Sigmoid colon (tissue), 4 donors: ENCODE results near the gene RGS7.

Source experiments
- EP300 ChIP-seq, 4 donors: sonication (generic); formaldehyde crosslinking; IDR thresholded peaks; one replicate each; pipeline ENCODE4 v1.6.1; 2017; ENCODE audit warnings: antibody characterized with exemption in 4 of 4
- POLR2A ChIP-seq, 2 donors: fragments of 450-650 bp; IDR thresholded peaks; one replicate each; pipeline ENCODE4 v1.6.1; 2016; ENCODE audit warnings: antibody characterized with exemption in 2 of 2, mild to moderate bottlenecking in 2 of 2, moderate library complexity in 2 of 2
- POLR2AphosphoS5 ChIP-seq, 4 donors: sonication (generic); formaldehyde crosslinking; IDR thresholded peaks; one replicate each; pipeline ENCODE4 v1.6.1; 2017; ENCODE audit warnings: antibody characterized with exemption in 4 of 4
- TF ChIP-seq, protein P1 (sequence below), 4 experiments: fragments of 450-650 bp in 3 of 4; fragments of 200-600 bp in 1 of 4; IDR thresholded peaks; one replicate each; pipeline ENCODE4 v1.5.1; 2016 to 2019; ENCODE audit warnings: antibody characterized with exemption in 4 of 4, mild to moderate bottlenecking in 3 of 4, moderate library complexity in 2 of 4

DNA sequence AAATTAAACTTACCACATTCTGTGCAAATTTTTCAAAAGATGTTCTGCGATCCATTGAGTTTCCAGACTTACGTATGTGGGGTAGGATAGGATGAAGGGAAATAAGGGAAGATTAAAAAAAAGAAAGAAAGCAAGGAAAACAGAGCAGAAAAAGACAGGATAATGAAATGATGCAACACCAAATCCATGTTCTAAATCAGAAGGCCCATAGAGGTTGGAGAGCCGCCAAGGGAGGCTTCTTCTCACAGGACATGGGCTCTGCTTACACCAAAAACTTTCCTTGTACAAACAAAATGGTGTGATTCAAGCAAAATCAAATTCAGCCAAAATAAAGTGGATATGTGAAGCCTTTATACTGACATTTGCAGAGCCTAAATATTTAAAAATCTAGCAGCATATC is 555.6 kb downstream of the RGS7 start:
- TF ChIP-seq, protein P1, sequence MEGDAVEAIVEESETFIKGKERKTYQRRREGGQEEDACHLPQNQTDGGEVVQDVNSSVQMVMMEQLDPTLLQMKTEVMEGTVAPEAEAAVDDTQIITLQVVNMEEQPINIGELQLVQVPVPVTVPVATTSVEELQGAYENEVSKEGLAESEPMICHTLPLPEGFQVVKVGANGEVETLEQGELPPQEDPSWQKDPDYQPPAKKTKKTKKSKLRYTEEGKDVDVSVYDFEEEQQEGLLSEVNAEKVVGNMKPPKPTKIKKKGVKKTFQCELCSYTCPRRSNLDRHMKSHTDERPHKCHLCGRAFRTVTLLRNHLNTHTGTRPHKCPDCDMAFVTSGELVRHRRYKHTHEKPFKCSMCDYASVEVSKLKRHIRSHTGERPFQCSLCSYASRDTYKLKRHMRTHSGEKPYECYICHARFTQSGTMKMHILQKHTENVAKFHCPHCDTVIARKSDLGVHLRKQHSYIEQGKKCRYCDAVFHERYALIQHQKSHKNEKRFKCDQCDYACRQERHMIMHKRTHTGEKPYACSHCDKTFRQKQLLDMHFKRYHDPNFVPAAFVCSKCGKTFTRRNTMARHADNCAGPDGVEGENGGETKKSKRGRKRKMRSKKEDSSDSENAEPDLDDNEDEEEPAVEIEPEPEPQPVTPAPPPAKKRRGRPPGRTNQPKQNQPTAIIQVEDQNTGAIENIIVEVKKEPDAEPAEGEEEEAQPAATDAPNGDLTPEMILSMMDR (IDR thresholded peaks at IDR 0.05): no peak
- TF ChIP-seq EP300 (IDR thresholded peaks at IDR 0.05) (no peak), POLR2A (IDR thresholded peaks at IDR 0.05) (no peak), POLR2AphosphoS5 (IDR thresholded peaks at IDR 0.05) (no peak)
